GM12872 (cell line): Measurements from ENCODE around the gene PAWR.

Experiments used
- TF ChIP-seq, protein P1 (sequence below): IDR thresholded peaks from 3 replicates; pipeline ENCODE4 v1.5.1; 2011; ENCODE audit warnings: low read depth, mild to moderate bottlenecking, low read length, moderate library complexity; ENCODE audit not compliant: insufficient read depth

PAWR gene

GRCh38 chr12:79710707-79711483, 20.1 kb upstream of the PAWR start:
- TF ChIP-seq, protein P1, sequence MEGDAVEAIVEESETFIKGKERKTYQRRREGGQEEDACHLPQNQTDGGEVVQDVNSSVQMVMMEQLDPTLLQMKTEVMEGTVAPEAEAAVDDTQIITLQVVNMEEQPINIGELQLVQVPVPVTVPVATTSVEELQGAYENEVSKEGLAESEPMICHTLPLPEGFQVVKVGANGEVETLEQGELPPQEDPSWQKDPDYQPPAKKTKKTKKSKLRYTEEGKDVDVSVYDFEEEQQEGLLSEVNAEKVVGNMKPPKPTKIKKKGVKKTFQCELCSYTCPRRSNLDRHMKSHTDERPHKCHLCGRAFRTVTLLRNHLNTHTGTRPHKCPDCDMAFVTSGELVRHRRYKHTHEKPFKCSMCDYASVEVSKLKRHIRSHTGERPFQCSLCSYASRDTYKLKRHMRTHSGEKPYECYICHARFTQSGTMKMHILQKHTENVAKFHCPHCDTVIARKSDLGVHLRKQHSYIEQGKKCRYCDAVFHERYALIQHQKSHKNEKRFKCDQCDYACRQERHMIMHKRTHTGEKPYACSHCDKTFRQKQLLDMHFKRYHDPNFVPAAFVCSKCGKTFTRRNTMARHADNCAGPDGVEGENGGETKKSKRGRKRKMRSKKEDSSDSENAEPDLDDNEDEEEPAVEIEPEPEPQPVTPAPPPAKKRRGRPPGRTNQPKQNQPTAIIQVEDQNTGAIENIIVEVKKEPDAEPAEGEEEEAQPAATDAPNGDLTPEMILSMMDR, result no peak

GRCh38 chr12:79707830-79708229, 17.1 kb upstream of the PAWR start:
- TF ChIP-seq, protein P1, result no peak

DNA sequence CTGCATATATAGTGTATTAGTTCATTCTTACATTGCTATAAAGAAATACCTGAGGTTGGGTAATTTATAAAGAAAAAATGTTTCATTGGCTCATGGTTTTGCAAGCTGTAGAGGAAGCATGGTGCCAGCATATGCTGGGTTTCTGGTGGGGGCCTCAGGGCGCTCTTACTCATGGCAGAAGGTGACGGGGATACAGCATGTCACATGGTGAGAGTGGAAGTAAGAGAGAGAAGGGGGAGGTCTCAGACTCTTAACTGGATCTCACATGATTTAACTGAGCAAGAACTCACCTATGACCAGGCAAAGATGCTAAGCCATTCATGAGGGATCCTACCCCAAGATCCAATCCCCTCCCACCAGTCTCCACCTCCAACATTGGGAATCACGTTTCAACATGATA, 15.9 kb upstream of the PAWR start:
- TF ChIP-seq, protein P1, result no peak

DNA sequence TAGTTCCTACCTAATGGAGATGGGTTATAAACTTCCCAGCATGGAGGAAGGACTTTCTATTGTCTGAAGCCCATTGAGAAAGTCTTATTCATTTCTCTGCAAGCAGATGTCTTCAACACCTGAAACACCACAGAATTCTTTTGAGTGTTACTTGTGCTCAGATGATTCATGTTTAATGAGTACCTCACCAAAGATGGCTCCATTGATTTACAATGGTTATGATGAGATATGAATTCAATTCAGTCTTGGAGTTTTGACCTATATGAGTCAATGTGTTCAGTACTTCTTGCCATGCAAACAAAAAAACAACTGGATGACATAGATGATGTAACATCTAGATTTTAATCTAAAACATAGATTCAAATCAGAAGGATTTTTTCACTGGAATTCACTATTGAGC, 15.4 kb upstream of the PAWR start:
- TF ChIP-seq, protein P1, result no peak

- TF ChIP-seq, protein P1, result no peak
Observed at GRCh38 chr12:79698966-79699365, 8.2 kb upstream of the PAWR start.

DNA sequence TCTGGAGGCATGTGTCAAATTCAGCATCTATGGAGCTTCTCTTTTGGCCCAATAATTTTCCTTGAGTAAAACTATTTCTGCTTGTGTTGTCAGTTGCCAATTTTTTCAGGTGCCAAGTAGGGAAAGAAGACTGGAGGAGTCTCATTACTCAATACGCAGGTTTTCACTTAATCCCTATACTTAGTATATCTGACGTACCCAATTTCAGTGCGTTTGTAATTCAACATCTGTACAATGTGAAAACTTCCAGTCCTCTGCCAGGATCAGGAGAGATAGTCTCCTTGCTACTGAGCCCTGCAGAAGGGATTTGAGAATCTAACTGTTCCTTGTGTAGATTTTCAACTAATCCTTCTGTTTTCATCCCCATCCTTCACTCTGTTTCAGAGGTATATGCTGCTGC, 5.7 kb upstream of the PAWR start:
- TF ChIP-seq, protein P1, result no peak

DNA sequence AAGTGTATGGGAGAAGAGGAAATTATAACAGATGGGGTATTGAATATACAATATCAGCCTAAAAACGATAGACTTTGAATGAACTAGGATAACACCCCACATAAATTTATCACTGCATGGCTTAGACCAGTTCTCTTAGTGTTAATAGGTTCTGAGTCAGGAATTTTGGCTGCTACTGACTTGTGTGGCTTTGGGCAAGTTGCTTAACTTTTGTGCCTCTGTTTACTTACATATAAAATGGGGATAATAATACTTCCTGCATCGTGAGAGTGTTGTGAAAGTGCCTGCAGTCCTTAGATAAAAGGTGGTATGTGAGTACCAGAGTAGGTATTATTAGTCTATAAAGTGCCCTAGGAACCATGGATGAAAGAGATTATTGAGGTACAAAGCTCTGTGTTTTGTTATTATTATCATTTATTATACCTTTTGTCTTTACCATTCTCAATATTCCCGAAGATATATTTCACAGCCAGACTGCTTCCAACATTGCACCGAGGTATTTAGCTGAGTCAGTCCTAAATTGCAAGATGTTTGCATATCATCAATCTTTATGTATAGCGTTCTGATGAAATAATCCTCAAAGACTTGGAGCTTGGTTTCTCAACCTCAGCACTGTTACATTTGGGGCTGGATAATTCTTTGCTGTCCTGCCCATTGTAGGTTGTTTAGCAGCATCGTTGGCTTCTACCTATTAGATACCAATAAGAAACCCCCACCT, 2.3 kb upstream of the PAWR start:
- TF ChIP-seq, protein P1, result no peak
